ENCODE data around the gene PRM3. TPM values are rescaled to one million over a fixed set of nuclear protein-coding genes. Genes with fewer than 3 reads are reported as not detected.

Gene PRM3
- total and polyA plus RNA-seq, 4 donors, result not detected

DNA sequence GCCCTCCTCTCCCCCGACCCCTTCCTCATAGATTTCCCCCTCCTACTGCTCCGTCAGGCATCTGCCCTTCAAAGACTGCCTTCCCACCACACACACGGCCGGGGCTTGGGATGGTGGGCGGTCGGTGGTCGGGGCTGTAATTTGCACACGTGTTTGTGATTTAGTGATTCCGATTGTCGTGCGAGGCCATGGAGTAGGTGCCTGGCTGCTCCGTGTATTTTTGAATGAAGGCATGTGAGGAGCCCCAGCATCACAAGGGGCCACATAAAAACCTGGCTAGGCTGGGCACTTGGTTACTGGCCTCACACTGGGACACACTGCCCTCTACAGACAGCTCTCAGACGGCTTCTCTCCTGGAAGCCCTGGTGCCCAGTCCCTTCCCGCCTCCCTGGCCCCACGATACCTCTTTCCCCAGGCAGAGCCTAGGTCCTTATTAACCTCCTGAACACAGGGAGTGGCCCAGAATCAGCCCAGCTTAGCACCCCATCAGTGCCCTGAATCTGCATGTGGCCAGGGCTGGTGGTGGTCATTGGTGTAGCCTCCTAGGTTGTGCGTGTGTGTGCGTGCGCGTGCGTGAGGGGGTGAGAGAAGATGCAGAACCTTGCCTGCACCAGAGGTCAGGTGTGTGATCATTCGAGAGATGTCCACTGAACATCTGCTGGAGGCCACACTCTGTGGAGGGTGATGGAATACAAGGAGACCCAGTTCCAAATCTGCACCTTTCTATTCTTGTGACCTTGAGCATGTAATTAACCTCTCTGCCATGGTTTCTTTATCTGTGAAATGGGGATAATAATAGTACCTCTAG, 16.1 kb downstream of the PRM3 start:
- no peak for TF ChIP-seq JUND (IDR thresholded peaks at IDR 0.05)
- TF ChIP-seq YY1 (IDR thresholded peaks at IDR 0.05), result no peak
- peak; percentile 86 to 92 for TF ChIP-seq RAD21 (IDR thresholded peaks at IDR 0.05)
- peak; percentile 66 for TF ChIP-seq CTCF (IDR thresholded peaks at IDR 0.05; ENCODE audit: low read depth, low read length, missing input control)
- no peak for TF ChIP-seq FOXA2 (IDR thresholded peaks at IDR 0.05)
- no peak for TF ChIP-seq GABPA (IDR thresholded peaks at IDR 0.05 in 1 of 2, conservative IDR thresholded peaks at IDR 0.05 in 1 of 2)
- TF ChIP-seq TAF1 (conservative IDR thresholded peaks at IDR 0.05), result no peak
- TF ChIP-seq HNF4G (IDR thresholded peaks at IDR 0.05), result no peak
- TF ChIP-seq HNF4A (conservative IDR thresholded peaks at IDR 0.05), result no peak
- peak overlapping the region; percentile 84 to 97 for H3K27ac ChIP-seq (ENCODE audit: low read depth in 1 of 2, low read length in 2 of 2)
- no peaks in the 10 kb centered on the region for H3K9me3 ChIP-seq (ENCODE audit: control insufficient read depth in 4 of 4, low read length in 3 of 4)
- H3K4me3 ChIP-seq (ENCODE audit: low read depth in 1 of 3, low read length in 3 of 3), result peak overlapping the region; percentile 70 to 92 (median 76)
- DNase-seq (ENCODE audit: low spot score), result peak; percentile 61
- peaks cover 10 to 43% (median 28%) of the 10 kb centered on the region in 4 donors for H3K4me1 ChIP-seq (ENCODE audit: control insufficient read depth in 4 of 4, insufficient read depth in 4 of 4, low read length in 3 of 4)
- H3K36me3 ChIP-seq (ENCODE audit: control insufficient read depth in 4 of 4, insufficient read depth in 3 of 4, low read depth in 1 of 4, low read length in 3 of 4), result peaks cover 0 to 1% (median 0%) of the 10 kb centered on the region in 4 donors
- peak overlapping the region; percentile 22 to 43 for H3K9ac ChIP-seq (ENCODE audit: low read depth in 1 of 2, low read length in 2 of 2)
- WGBS, result 24% methylated on average over 21 of the region's 21 CpGs
- no peaks in the 10 kb centered on the region for H3K27me3 ChIP-seq (ENCODE audit: control insufficient read depth in 4 of 4, insufficient read depth in 4 of 4, low read length in 3 of 4)

GRCh38 chr16:11256661-11257130, 16.7 kb downstream of the PRM3 start:
- TF ChIP-seq SP1 (IDR thresholded peaks at IDR 0.05) (peak; percentile 22), HNF4G (IDR thresholded peaks at IDR 0.05) (no peak)
- Histone ChIP-seq H3K27me3 (ENCODE audit: control insufficient read depth in 4 of 4, insufficient read depth in 4 of 4, low read length in 3 of 4) (no peaks in the 10 kb centered on the region), H3K4me3 (ENCODE audit: low read depth in 1 of 3, low read length in 3 of 3) (peak overlapping the region; percentile 70 to 92 (median 76)), H3K27ac (ENCODE audit: low read depth in 1 of 2, low read length in 2 of 2) (peak overlapping the region; percentile 84 to 97), H3K9ac (ENCODE audit: low read depth in 1 of 2, low read length in 2 of 2) (peak overlapping the region; percentile 22 to 74), H3K36me3 (ENCODE audit: control insufficient read depth in 4 of 4, insufficient read depth in 3 of 4, low read depth in 1 of 4, low read length in 3 of 4) (peaks cover 0 to 1% (median 0%) of the 10 kb centered on the region in 4 donors), H3K9me3 (ENCODE audit: control insufficient read depth in 4 of 4, low read length in 3 of 4) (no peaks in the 10 kb centered on the region), H3K4me1 (ENCODE audit: control insufficient read depth in 4 of 4, insufficient read depth in 4 of 4, low read length in 3 of 4) (peaks cover 10 to 43% (median 28%) of the 10 kb centered on the region in 4 donors)
- under 1% methylated on average over 32 of the region's 32 CpGs for WGBS
- DNase-seq (ENCODE audit: low spot score), result peak; percentile 58

GRCh38 chr16:11255737-11256660, 17.4 kb downstream of the PRM3 start, which contains the start of gene SOCS1:
Gene SOCS1, minus strand, starts transcription at chr16:11256204. Its CDS starts 726 bp downstream, at chr16:11255478.
- no peaks in the 10 kb centered on the region for H3K27me3 ChIP-seq (ENCODE audit: control insufficient read depth in 4 of 4, insufficient read depth in 4 of 4, low read length in 3 of 4)
- H3K9me3 ChIP-seq (ENCODE audit: control insufficient read depth in 4 of 4, low read length in 3 of 4), result no peaks in the 10 kb centered on the region
- peaks cover 10 to 43% (median 28%) of the 10 kb centered on the region in 4 donors for H3K4me1 ChIP-seq (ENCODE audit: control insufficient read depth in 4 of 4, insufficient read depth in 4 of 4, low read length in 3 of 4)
- peak within 1 kb of the TSS; percentile 84 to 97 for H3K27ac ChIP-seq (ENCODE audit: low read depth in 1 of 2, low read length in 2 of 2)
- H3K9ac ChIP-seq (ENCODE audit: low read depth in 1 of 2, low read length in 2 of 2), result peak within 1 kb of the TSS; percentile 42 to 74
- WGBS, result under 1% methylated on average over 100 of the region's 100 CpGs
- peak; percentile 91 for DNase-seq (ENCODE audit: low spot score)
- peak within 1 kb of the TSS; percentile 70 to 92 (median 76) for H3K4me3 ChIP-seq (ENCODE audit: low read depth in 1 of 3, low read length in 3 of 3)
- peaks cover 0 to 1% (median 0%) of the 10 kb centered on the region in 4 donors for H3K36me3 ChIP-seq (ENCODE audit: control insufficient read depth in 4 of 4, insufficient read depth in 3 of 4, low read depth in 1 of 4, low read length in 3 of 4)
- TF ChIP-seq YY1 (IDR thresholded peaks at IDR 0.05), result peak; percentile 9
- TF ChIP-seq RAD21 (IDR thresholded peaks at IDR 0.05), result peak; percentile 53 to 79
- no peak for TF ChIP-seq EGR1 (IDR thresholded peaks at IDR 0.05; ENCODE audit: low read depth in 2 of 2)
- TF ChIP-seq HNF4G (IDR thresholded peaks at IDR 0.05), result no peak
- no peak for TF ChIP-seq NR2F2 (IDR thresholded peaks at IDR 0.05)
- TF ChIP-seq TAF1 (conservative IDR thresholded peaks at IDR 0.05), result peak; percentile 74
- TF ChIP-seq, protein P1, sequence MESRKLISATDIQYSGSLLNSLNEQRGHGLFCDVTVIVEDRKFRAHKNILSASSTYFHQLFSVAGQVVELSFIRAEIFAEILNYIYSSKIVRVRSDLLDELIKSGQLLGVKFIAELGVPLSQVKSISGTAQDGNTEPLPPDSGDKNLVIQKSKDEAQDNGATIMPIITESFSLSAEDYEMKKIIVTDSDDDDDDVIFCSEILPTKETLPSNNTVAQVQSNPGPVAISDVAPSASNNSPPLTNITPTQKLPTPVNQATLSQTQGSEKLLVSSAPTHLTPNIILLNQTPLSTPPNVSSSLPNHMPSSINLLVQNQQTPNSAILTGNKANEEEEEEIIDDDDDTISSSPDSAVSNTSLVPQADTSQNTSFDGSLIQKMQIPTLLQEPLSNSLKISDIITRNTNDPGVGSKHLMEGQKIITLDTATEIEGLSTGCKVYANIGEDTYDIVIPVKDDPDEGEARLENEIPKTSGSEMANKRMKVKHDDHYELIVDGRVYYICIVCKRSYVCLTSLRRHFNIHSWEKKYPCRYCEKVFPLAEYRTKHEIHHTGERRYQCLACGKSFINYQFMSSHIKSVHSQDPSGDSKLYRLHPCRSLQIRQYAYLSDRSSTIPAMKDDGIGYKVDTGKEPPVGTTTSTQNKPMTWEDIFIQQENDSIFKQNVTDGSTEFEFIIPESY (IDR thresholded peaks at IDR 0.05), result no peak
- peak in 1 of 2 donors; percentile 5 for TF ChIP-seq HNF4A (conservative IDR thresholded peaks at IDR 0.05)
- peak; percentile 81 for TF ChIP-seq CTCF (IDR thresholded peaks at IDR 0.05; ENCODE audit: low read depth, low read length, missing input control)
- no peak for TF ChIP-seq MAX (IDR thresholded peaks at IDR 0.05)
